Fibroblast of villous mesenchyme (primary cell): ENCODE measurements around the gene DYNC1H1. TPM values are rescaled to one million over a fixed set of nuclear protein-coding genes. Genes with fewer than 3 reads are reported as not detected.

Source experiments
- DNase-seq: peaks from one replicate; pipeline ENCODE4 v3.0.0-alpha.2; 2010; ENCODE audit warnings: low read depth
- H3K4me3 ChIP-seq: 2 replicates; pipeline ENCODE4 v1.5.1; 2011; ENCODE audit warnings: low read depth, mild to moderate bottlenecking, low read length
- CTCF ChIP-seq: IDR thresholded peaks from 2 replicates; pipeline ENCODE4 v1.5.1; 2012; ENCODE audit warnings: low read depth, mild to moderate bottlenecking, low read length; ENCODE audit not compliant: insufficient read depth
- total RNA-seq: library from RNA; depleted of rRNA; stranded (reverse); fragments of >200 nt; gene quantifications from 2 replicates; pipeline ENCODE4 v1.2.3, GENCODE V29; 2012

Gene DYNC1H1
- total RNA-seq, 1 donor: 518 TPM

GRCh38 chr14:101957406-101958234, 6.8 kb upstream of the DYNC1H1 start:
- H3K4me3 ChIP-seq: no peak overlapping the region
- DNase-seq: no peak
- TF ChIP-seq CTCF: no peak

GRCh38 chr14:101958418-101959180, 5.8 kb upstream of the DYNC1H1 start:
- no peak overlapping the region for H3K4me3 ChIP-seq
- TF ChIP-seq CTCF: no peak
- DNase-seq: no peak

GRCh38 chr14:101959277-101959676, 5.1 kb upstream of the DYNC1H1 start:
- no peak overlapping the region for H3K4me3 ChIP-seq
- peak; percentile 38 for DNase-seq
- no peak for TF ChIP-seq CTCF

- peak; percentile 52 for TF ChIP-seq CTCF
- no peak for DNase-seq
These were observed 4.1 kb upstream of the DYNC1H1 start for GRCh38 chr14:101960225-101960624.

GRCh38 chr14:101961011-101961721, 3.2 kb upstream of the DYNC1H1 start:
- H3K4me3 ChIP-seq: no peak overlapping the region
- peak; percentile 77 for DNase-seq
- TF ChIP-seq CTCF: peak; percentile 90

More at GRCh38 chr14:101960225-101960624, 4.1 kb upstream of the DYNC1H1 start:
- no peak overlapping the region for H3K4me3 ChIP-seq

GRCh38 chr14:101961746-101962502, 2.4 kb upstream of the DYNC1H1 start:
- TF ChIP-seq CTCF: no peak
- no peak overlapping the region for H3K4me3 ChIP-seq
- DNase-seq: no peak
